Neural cell (in vitro differentiated cells): Measurements from ENCODE around the gene SCUBE2. TPM values are rescaled to one million over a fixed set of nuclear protein-coding genes. Genes with fewer than 3 reads are reported as not detected.

Source experiments
- H2AFZ ChIP-seq: fragments of 200-600, 300-800 bp; sonication (generic), shearing (Covaris generic); 2 replicates; pipeline ENCODE4 v1.6.0; 2014; ENCODE audit warnings: low read depth, mild to moderate bottlenecking, antibody characterized with exemption, low read length, moderate library complexity
- H3F3A ChIP-seq: fragments of 200-600 bp; shearing (Covaris generic); 2 replicates; pipeline ENCODE4 v1.6.1; 2016; ENCODE audit warnings: mild to moderate bottlenecking, moderate library complexity, mixed read lengths, antibody characterized with exemption, low read length; ENCODE audit not compliant: insufficient read depth, poor library complexity, severe bottlenecking
- H3K27ac ChIP-seq: fragments of 200-600, 300-800 bp; sonication (generic), shearing (Covaris generic); 2 replicates; pipeline ENCODE4 v1.5.1; 2014; ENCODE audit warnings: mild to moderate bottlenecking, low read length, moderate library complexity
- H3K27me3 ChIP-seq: fragments of 300-800, 200-600 bp; sonication (generic), shearing (Covaris generic); 2 replicates; pipeline ENCODE4 v1.6.0; 2014; ENCODE audit warnings: mild to moderate bottlenecking, low read depth, low read length, moderate library complexity; ENCODE audit not compliant: insufficient read depth
- H3K36me3 ChIP-seq: fragments of 300-800, 200-600 bp; sonication (generic), shearing (Covaris generic); 2 replicates; pipeline ENCODE4 v1.5.1; 2014; ENCODE audit warnings: mild to moderate bottlenecking, antibody characterized with exemption, low read length, moderate library complexity; ENCODE audit not compliant: insufficient read depth
- H3K4me2 ChIP-seq: fragments of 300-800, 200-600 bp; sonication (generic), shearing (Covaris generic); 2 replicates; pipeline ENCODE4 v1.6.0; 2014; ENCODE audit warnings: mild to moderate bottlenecking, low read length
- H3K4me3 ChIP-seq: fragments of 300-800, 200-600 bp; sonication (generic), shearing (Covaris generic); 2 replicates; pipeline ENCODE4 v1.5.1; 2014; ENCODE audit warnings: mild to moderate bottlenecking, low read length, moderate library complexity
- H3K79me2 ChIP-seq: fragments of 200-600 bp; shearing (Covaris generic); replicated peaks from 2 replicates; pipeline ENCODE4 v1.6.0; 2014; ENCODE audit warnings: mild to moderate bottlenecking, low read length, moderate library complexity; ENCODE audit not compliant: insufficient read depth
- H3K9ac ChIP-seq: fragments of 300-800, 200-600 bp; sonication (generic), shearing (Covaris generic); 2 replicates; pipeline ENCODE4 v1.6.1; 2016; ENCODE audit warnings: mild to moderate bottlenecking, low read length, mixed read lengths
- H3K9me2 ChIP-seq: fragments of 200-600 bp; shearing (Covaris generic); 2 replicates; pipeline ENCODE4 v1.6.1; 2016; ENCODE audit warnings: mild to moderate bottlenecking, low read length, mixed read lengths; ENCODE audit not compliant: insufficient read depth
- H3K9me3 ChIP-seq: fragments of 200-600, 300-800 bp; sonication (generic), shearing (Covaris generic); 2 replicates; pipeline ENCODE4 v1.6.1; 2016; ENCODE audit warnings: mild to moderate bottlenecking, mixed run types, low read length, moderate library complexity, mixed read lengths
- H4K20me1 ChIP-seq: fragments of 200-600 bp; shearing (Covaris generic); 2 replicates; pipeline ENCODE4 v1.6.1; 2016; ENCODE audit warnings: mild to moderate bottlenecking, mixed run types; ENCODE audit not compliant: insufficient read depth
- CTCF ChIP-seq: fragments of 450-650 bp; IDR thresholded peaks from 2 replicates; pipeline ENCODE4 v1.5.1; 2014; ENCODE audit warnings: antibody characterized with exemption, mild to moderate bottlenecking, moderate library complexity; ENCODE audit not compliant: poor library complexity, severe bottlenecking
- EP300 ChIP-seq: fragments of 450-650 bp; conservative IDR thresholded peaks from 2 replicates; pipeline ENCODE4 v1.6.1; 2014; ENCODE audit warnings: antibody characterized with exemption, mild to moderate bottlenecking, moderate library complexity; ENCODE audit not compliant: poor library complexity, severe bottlenecking
- EZH2 ChIP-seq: fragments of 200-600, 300-800 bp; shearing (Covaris generic), sonication (generic); IDR thresholded peaks from 2 replicates; pipeline ENCODE4 v1.6.1; 2014; ENCODE audit warnings: antibody characterized with exemption, low read length, borderline replicate concordance, mild to moderate bottlenecking; ENCODE audit not compliant: insufficient read depth, poor library complexity, severe bottlenecking
- MXI1 ChIP-seq: fragments of 450-650 bp; conservative IDR thresholded peaks from 2 replicates; pipeline ENCODE4 v1.6.1; 2014; ENCODE audit warnings: antibody characterized with exemption, mild to moderate bottlenecking; ENCODE audit not compliant: poor library complexity, severe bottlenecking
- POLR2AphosphoS5 ChIP-seq: IDR thresholded peaks from 2 replicates; pipeline ENCODE4 v1.6.1; 2012
- RAD21 ChIP-seq: fragments of 450-650 bp; conservative IDR thresholded peaks from 2 replicates; pipeline ENCODE4 v1.6.1; 2014; ENCODE audit warnings: antibody characterized with exemption, mild to moderate bottlenecking, moderate library complexity
- SMC3 ChIP-seq: fragments of 450-650 bp; conservative IDR thresholded peaks from 2 replicates; pipeline ENCODE4 v1.6.1; 2014; ENCODE audit warnings: antibody characterized with exemption, mild to moderate bottlenecking, moderate library complexity; ENCODE audit not compliant: poor library complexity
- TAF1 ChIP-seq: IDR thresholded peaks from 2 replicates; pipeline ENCODE4 v1.6.1; 2012; ENCODE audit warnings: low read depth
- polyA plus RNA-seq: library from polyadenylated mRNA; depleted of rRNA; stranded (reverse); fragments of >200 nt; gene quantifications from 2 replicates; pipeline ENCODE4 v1.2.3, GENCODE V29; 2014
- TF ChIP-seq, protein P1 (sequence below): IDR thresholded peaks from 2 replicates; pipeline ENCODE4 v1.6.1; 2012; ENCODE audit warnings: borderline replicate concordance

The SCUBE2 gene
- polyA plus RNA-seq, 1 donor from 2014 or later: 2.6 TPM

DNA sequence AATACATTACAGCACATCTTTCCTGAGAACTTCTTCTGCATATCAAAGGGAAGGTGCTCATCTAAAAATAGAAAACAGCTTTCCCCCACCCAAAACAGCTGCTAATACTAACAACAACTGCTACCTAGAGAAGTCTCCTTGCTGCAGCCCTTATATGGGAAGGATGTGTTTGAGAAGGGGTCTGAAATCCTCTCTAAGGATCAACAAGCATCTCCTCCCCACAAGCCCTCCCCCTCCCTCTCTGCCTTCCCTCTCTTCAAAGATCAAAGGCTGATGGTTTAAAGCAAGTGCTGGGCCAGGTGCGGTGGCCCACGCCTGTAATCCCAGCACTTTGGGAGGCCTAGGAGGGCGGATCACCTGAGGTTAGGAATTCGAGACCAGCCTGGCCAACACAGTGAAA, 33.5 kb downstream of the SCUBE2 start:
- Histone ChIP-seq H3K27ac (no peak overlapping the region), H3K9me2 (no peaks in the 10 kb centered on the region)

DNA sequence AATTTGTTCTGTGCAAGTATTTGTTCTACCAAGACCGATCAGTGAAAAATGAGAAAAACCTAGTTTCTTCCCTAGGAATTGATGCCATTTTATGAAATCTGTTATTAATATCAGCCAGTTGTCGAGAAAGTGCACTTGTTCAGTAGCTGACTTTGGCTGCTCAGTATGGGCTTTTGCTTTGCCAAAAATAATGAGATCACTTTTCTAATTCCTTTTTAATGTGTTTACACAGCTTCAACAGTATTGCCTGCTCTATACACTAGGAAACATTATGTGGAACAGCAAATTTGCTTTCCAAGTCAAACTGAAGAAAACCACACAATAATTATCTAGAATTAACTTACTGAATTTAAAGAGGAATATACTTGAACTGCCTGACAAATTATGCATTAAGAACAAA, 34.4 kb downstream of the SCUBE2 start:
- Histone ChIP-seq H3K79me2 (no peaks in the 10 kb centered on the region), H2AFZ (no peak overlapping the region), H3K27ac (no peak overlapping the region), H3K4me3 (no peak overlapping the region), H3K4me2 (no peak overlapping the region), H3K27me3 (no peaks in the 10 kb centered on the region), H3K9me2 (no peaks in the 10 kb centered on the region), H4K20me1 (no peaks in the 10 kb centered on the region), H3F3A (no peaks in the 10 kb centered on the region), H3K9ac (no peak overlapping the region), H3K9me3 (no peaks in the 10 kb centered on the region), H3K36me3 (no peaks in the 10 kb centered on the region)
- TF ChIP-seq RAD21 (no peak), SMC3 (no peak), EP300 (no peak), MXI1 (no peak), TAF1 (no peak), CTCF (no peak), EZH2 (no peak), POLR2AphosphoS5 (no peak)
- TF ChIP-seq, protein P1, sequence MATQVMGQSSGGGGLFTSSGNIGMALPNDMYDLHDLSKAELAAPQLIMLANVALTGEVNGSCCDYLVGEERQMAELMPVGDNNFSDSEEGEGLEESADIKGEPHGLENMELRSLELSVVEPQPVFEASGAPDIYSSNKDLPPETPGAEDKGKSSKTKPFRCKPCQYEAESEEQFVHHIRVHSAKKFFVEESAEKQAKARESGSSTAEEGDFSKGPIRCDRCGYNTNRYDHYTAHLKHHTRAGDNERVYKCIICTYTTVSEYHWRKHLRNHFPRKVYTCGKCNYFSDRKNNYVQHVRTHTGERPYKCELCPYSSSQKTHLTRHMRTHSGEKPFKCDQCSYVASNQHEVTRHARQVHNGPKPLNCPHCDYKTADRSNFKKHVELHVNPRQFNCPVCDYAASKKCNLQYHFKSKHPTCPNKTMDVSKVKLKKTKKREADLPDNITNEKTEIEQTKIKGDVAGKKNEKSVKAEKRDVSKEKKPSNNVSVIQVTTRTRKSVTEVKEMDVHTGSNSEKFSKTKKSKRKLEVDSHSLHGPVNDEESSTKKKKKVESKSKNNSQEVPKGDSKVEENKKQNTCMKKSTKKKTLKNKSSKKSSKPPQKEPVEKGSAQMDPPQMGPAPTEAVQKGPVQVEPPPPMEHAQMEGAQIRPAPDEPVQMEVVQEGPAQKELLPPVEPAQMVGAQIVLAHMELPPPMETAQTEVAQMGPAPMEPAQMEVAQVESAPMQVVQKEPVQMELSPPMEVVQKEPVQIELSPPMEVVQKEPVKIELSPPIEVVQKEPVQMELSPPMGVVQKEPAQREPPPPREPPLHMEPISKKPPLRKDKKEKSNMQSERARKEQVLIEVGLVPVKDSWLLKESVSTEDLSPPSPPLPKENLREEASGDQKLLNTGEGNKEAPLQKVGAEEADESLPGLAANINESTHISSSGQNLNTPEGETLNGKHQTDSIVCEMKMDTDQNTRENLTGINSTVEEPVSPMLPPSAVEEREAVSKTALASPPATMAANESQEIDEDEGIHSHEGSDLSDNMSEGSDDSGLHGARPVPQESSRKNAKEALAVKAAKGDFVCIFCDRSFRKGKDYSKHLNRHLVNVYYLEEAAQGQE: no peak

More for the DNA sequence above, 33.5 kb downstream of the SCUBE2 start:
- H3K4me2 ChIP-seq: no peak overlapping the region
- no peaks in the 10 kb centered on the region for H3K9me3 ChIP-seq
- H3K36me3 ChIP-seq: no peaks in the 10 kb centered on the region
- no peak for TF ChIP-seq MXI1
- no peak for TF ChIP-seq EZH2
- no peak for TF ChIP-seq SMC3
- no peak for TF ChIP-seq RAD21
- no peak for TF ChIP-seq TAF1
- TF ChIP-seq POLR2AphosphoS5: no peak
- no peak for TF ChIP-seq EP300
- TF ChIP-seq, protein P1: no peak
- TF ChIP-seq CTCF: no peak
- H4K20me1 ChIP-seq: no peaks in the 10 kb centered on the region
- no peak overlapping the region for H2AFZ ChIP-seq
- no peaks in the 10 kb centered on the region for H3F3A ChIP-seq
- H3K9ac ChIP-seq: no peak overlapping the region
- no peaks in the 10 kb centered on the region for H3K27me3 ChIP-seq
- no peaks in the 10 kb centered on the region for H3K79me2 ChIP-seq
- no peak overlapping the region for H3K4me3 ChIP-seq
